HCT116 (cell line): ENCODE data around the gene KIF5C.

Experiments used
- EZH2 ChIP-seq: fragments of 200-600 bp; sonication (generic); IDR thresholded peaks from 2 replicates; pipeline ENCODE4 v1.6.1; 2017; ENCODE audit warnings: antibody characterized with exemption, mixed run types
- MAX ChIP-seq: IDR thresholded peaks from 2 replicates; pipeline ENCODE4 v1.6.1; 2012
- POLR2AphosphoS5 ChIP-seq: IDR thresholded peaks from 2 replicates; pipeline ENCODE4 v1.6.1; 2011; ENCODE audit warnings: mild to moderate bottlenecking, low read depth, low read length, moderate library complexity
- TCF7L2 ChIP-seq: IDR thresholded peaks from 2 replicates; pipeline ENCODE4 v1.7.0; 2011; ENCODE audit warnings: borderline replicate concordance, inconsistent platforms; ENCODE audit not compliant: insufficient read depth, insufficient read length; ENCODE audit errors: extremely low read depth
- TF ChIP-seq, protein P1 (sequence below): IDR thresholded peaks from 2 replicates; pipeline ENCODE4 v1.6.1; 2011; ENCODE audit warnings: mild to moderate bottlenecking, low read length, moderate library complexity; ENCODE audit not compliant: insufficient replicate concordance; ENCODE audit errors: extremely low read depth

- TF ChIP-seq POLR2AphosphoS5 (no peak), EZH2 (no peak), TCF7L2 (no peak), MAX (no peak)
- TF ChIP-seq, protein P1, sequence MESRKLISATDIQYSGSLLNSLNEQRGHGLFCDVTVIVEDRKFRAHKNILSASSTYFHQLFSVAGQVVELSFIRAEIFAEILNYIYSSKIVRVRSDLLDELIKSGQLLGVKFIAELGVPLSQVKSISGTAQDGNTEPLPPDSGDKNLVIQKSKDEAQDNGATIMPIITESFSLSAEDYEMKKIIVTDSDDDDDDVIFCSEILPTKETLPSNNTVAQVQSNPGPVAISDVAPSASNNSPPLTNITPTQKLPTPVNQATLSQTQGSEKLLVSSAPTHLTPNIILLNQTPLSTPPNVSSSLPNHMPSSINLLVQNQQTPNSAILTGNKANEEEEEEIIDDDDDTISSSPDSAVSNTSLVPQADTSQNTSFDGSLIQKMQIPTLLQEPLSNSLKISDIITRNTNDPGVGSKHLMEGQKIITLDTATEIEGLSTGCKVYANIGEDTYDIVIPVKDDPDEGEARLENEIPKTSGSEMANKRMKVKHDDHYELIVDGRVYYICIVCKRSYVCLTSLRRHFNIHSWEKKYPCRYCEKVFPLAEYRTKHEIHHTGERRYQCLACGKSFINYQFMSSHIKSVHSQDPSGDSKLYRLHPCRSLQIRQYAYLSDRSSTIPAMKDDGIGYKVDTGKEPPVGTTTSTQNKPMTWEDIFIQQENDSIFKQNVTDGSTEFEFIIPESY = no peak
Observed at GRCh38 chr2:148981324-148981723, 106.3 kb downstream of the KIF5C start.
